Heart right ventricle (tissue), 16 donors: ENCODE measurements around the gene ATXN7L1. TPM values are rescaled to one million over a fixed set of nuclear protein-coding genes. Genes with fewer than 3 reads are reported as not detected.

Experiments
- ATAC-seq, 8 donors: fragments of 200-7000 bp; cut with Tn5 transposase; one replicate each; pipeline ENCODE4 v1.9.1; 2020; ENCODE audit warnings: mild to moderate bottlenecking in 8 of 8, moderate library complexity in 8 of 8, moderate number of reproducible peaks in 1 of 8
- DNase-seq, 2 donors: peaks; one replicate each; pipeline ENCODE4 v3.0.0-alpha.2; 2020
- H3K27ac ChIP-seq, 10 donors: fragments of 200-600 bp; sonication (generic) in 2 of 10; one replicate each; pipeline versions ENCODE4 v1.5.0 to v1.8.0; 2020 to 2022; ENCODE audit warnings: mild to moderate bottlenecking in 3 of 10
- H3K27me3 ChIP-seq, 7 donors: fragments of 200-600 bp; one replicate each; pipeline ENCODE4 v1.8.0; 2021 to 2022; ENCODE audit warnings: mild to moderate bottlenecking in 2 of 7
- H3K36me3 ChIP-seq, 9 donors: fragments of 200-600 bp; sonication (generic) in 1 of 9; one replicate each; pipeline versions ENCODE4 v1.5.0 to v1.8.0; 2020 to 2022; ENCODE audit warnings: mild to moderate bottlenecking in 2 of 9
- H3K4me1 ChIP-seq, 9 donors: fragments of 200-600 bp; sonication (generic) in 1 of 9; one replicate each; pipeline versions ENCODE4 v1.5.0 to v1.8.0; 2020 to 2022; ENCODE audit warnings: mild to moderate bottlenecking in 4 of 9
- H3K4me3 ChIP-seq, 10 donors: fragments of 200-600 bp; sonication (generic) in 2 of 10; one replicate each; pipeline versions ENCODE4 v1.5.0 to v1.8.0; 2020 to 2022; ENCODE audit warnings: mild to moderate bottlenecking in 7 of 10, moderate library complexity in 2 of 10
- H3K9me3 ChIP-seq, 11 donors: fragments of 200-600 bp in 10 of 11; sonication (generic) in 2 of 11; one replicate each; pipeline versions ENCODE4 v1.5.0 to v1.8.0; 2013 to 2022; ENCODE audit warnings: mild to moderate bottlenecking in 2 of 11, control low read depth in 1 of 11, moderate library complexity in 1 of 11
- WGBS, 2 donors: extraction: QIAGEN DNeasy Blood & Tissue Kit; methylation state at CpG; one replicate each; pipeline ENCODE4 v1.1.7; 2013; ENCODE audit warnings: inconsistent platforms in 1 of 2; 5-methylcytosine and 5-hydroxymethylcytosine counted together
- intact Hi-C, 10 donors: fragments of 100-400 bp; cut with DNase I; formaldehyde crosslinking; loops; one replicate each; pipeline versions ENCODE4 v1.11.1 to v1.14.2; 2022
- polyA plus RNA-seq, 2 donors: library from polyadenylated mRNA; stranded (reverse); fragments of 200-250 nt; gene quantifications; one replicate each; pipeline ENCODE4 v1.2.3, GENCODE V29; 2013
- total RNA-seq, 10 donors: library from RNA; stranded (reverse); fragmentation: NEBNext Ultra II Directional in 3 of 10; extraction: Animal tissue kit (Norgen Biotek cat#: 25700) in 3 of 10; gene quantifications; one replicate each; pipeline versions ENCODE4 v1.2.1 to v1.2.4, GENCODE V29; 2021 to 2023
- TF ChIP-seq, protein P1 (sequence below), 9 donors: fragments of 200-600 bp; sonication (generic) in 2 of 9; IDR thresholded peaks; one replicate each; pipeline versions ENCODE4 v1.5.0 to v1.8.0; 2021 to 2022; ENCODE audit warnings: antibody characterized with exemption in 9 of 9, mild to moderate bottlenecking in 5 of 9, moderate library complexity in 1 of 9
- donor health status: Arrhythmogenic right ventricular cardiomyopathy.
- donor health status: ischemic (EF 13 %, LVEDD 7.1; RV severe dilation, severe dysfunction).
- donor health status: healthy with polysubstance abuse.
- donor health status: DM: no; HTN: yes; CAD: no.
- donor health status: DM: no; HTN: no; CAD: no.
- donor health status: ischemic (EF 25% LVEDD 6.9; RV normal size, moderate dysfunction).
- donor health status: ischemic (EF 25% LVEDD 5.7; RV mildly dilated, moderate dysfunction).
- donor health status: healthy.
- donor health status: DM: yes; HTN: yes; CAD: no.
- donor health status: Ischemic cardiomyopathy.
- donor health status: ischemic (EF 35%, LVEDD 5.7; RV mildly dilated, moderate dysfunction).
- donor health status: nonischemic (EF 11% LVEDD 7.7; RV severe dilation, severe dysfunction).
- donor health status: DM: yes; HTN: yes; CAD: no.
- donor health status: PGD.
- donor health status: ischemic (EF 29% LVEDD 5.4; RV normal size, mild dysfunction).
- donor health status: nonischemic (EF 23%, LVEDD 6.1; RV moderate dilation, normal function).

The ATXN7L1 gene
- total and polyA plus RNA-seq, 12 donors: 1.7 to 7.2 (median 5.4) TPM

DNA sequence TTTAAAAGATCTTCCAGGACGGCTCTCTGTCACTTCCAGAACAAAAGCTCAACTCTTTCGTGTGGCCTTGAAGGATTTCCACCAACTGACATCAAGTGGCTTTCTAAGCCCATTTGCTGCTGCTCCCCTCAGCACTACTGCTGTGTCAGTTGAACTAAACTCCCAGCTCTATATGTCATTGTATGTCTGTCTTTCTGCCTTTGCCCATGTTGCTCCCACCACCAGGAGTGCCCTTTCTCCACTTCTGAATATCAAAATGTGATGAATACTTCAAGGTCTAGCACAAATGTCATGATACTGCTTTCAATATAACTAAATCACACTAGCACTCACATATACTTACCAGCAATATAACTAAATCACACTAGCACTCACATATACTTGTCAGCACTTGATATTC, 138.3 kb downstream of the ATXN7L1 start:
- peaks cover 0 to 4% (median 0%) of the 10 kb centered on the region in 9 donors for H3K4me1 ChIP-seq
- no peaks in the 10 kb centered on the region for H3K36me3 ChIP-seq
- intact Hi-C loops: no loop called here
- DNase-seq: no peak
- no peak overlapping the region for H3K27ac ChIP-seq
- TF ChIP-seq, protein P1, sequence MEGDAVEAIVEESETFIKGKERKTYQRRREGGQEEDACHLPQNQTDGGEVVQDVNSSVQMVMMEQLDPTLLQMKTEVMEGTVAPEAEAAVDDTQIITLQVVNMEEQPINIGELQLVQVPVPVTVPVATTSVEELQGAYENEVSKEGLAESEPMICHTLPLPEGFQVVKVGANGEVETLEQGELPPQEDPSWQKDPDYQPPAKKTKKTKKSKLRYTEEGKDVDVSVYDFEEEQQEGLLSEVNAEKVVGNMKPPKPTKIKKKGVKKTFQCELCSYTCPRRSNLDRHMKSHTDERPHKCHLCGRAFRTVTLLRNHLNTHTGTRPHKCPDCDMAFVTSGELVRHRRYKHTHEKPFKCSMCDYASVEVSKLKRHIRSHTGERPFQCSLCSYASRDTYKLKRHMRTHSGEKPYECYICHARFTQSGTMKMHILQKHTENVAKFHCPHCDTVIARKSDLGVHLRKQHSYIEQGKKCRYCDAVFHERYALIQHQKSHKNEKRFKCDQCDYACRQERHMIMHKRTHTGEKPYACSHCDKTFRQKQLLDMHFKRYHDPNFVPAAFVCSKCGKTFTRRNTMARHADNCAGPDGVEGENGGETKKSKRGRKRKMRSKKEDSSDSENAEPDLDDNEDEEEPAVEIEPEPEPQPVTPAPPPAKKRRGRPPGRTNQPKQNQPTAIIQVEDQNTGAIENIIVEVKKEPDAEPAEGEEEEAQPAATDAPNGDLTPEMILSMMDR (IDR thresholded peaks at IDR 0.05): no peak
- ATAC-seq: no peak
- no peaks in the 10 kb centered on the region for H3K27me3 ChIP-seq
- H3K9me3 ChIP-seq: no peaks in the 10 kb centered on the region
- WGBS, 2 donors: 97 to 99% methylated on average over 2 of the region's 2 CpGs
- no peak overlapping the region for H3K4me3 ChIP-seq

DNA sequence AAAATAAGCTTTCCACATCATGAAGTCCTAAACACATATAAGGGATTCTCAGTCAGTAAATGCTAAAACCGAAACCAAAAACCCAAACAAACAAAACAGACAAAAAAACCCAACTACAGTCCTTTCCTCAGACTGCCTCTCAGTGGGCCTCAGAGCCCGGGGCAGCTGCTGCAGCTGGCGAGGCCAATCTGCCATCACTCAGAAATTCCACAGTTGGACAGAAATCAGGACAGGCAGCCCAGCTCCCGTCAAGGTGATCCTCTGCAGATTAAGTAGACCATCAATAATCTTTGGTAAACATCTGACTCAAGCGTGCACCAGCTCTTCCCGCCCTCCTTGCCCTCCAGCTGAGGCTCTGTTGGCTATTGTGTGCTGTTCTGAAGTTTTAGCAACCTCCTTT, 142.2 kb downstream of the ATXN7L1 start:
- DNase-seq: no peak

DNA sequence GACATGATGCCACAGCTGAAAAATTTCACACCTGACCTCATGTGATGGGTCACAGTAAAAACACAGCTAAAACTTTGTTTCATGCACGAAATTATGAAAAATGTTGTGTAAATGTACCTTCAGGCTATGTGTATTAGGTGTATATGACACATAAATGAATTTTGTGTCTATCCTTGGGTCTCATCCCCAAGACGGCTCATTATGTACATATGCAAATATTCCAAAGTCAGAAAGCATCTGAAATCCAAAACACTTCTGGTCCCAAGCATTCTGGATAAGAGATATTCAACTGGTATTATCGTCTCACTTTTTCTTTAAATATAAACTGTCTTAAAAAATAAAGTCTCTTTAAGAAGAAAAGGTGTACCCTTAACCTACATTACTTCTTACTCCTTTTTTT, 145.4 kb downstream of the ATXN7L1 start:
- Histone ChIP-seq H3K27ac (no peak overlapping the region), H3K36me3 (peaks cover 0 to 3% (median 0%) of the 10 kb centered on the region in 9 donors), H3K27me3 (no peaks in the 10 kb centered on the region), H3K4me3 (no peak overlapping the region), H3K9me3 (no peaks in the 10 kb centered on the region), H3K4me1 (no peaks in the 10 kb centered on the region)
- TF ChIP-seq, protein P1 (IDR thresholded peaks at IDR 0.05): no peak
- 97 to 98% methylated on average over 3 of the region's 3 CpGs for WGBS, 2 donors
- intact Hi-C loops: no loop called here
- DNase-seq (no peak), ATAC-seq (no peak)

More for the DNA sequence above, 142.2 kb downstream of the ATXN7L1 start:
- no peak for ATAC-seq
- H3K4me3 ChIP-seq: no peak overlapping the region
- 81 to 83% methylated on average over 6 of the region's 6 CpGs for WGBS, 2 donors
- TF ChIP-seq, protein P1 (IDR thresholded peaks at IDR 0.05): no peak
- intact Hi-C loops: no loop called here
- no peak overlapping the region for H3K27ac ChIP-seq
- H3K9me3 ChIP-seq: no peaks in the 10 kb centered on the region
- H3K4me1 ChIP-seq: no peaks in the 10 kb centered on the region
- no peaks in the 10 kb centered on the region for H3K36me3 ChIP-seq
- H3K27me3 ChIP-seq: no peaks in the 10 kb centered on the region

DNA sequence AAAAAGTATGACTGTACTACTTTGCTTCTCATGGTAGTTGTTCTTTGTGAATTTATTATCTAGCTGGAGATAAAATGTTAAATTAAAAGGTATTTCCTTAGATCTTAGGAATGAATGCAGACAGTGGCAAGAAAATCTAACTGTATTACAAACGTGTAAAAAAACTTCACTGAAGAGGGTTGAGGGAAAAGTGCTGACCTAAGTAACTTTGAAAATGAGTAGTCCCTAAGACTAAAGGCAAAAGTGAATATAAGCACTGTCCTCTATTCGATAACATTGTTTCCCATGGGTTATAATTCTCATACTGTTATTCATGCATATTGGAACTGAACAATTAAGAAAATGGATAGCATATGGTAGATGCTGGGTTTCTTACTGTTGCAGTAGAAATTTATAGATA, 148.4 kb downstream of the ATXN7L1 start:
- intact Hi-C loops: no loop called here
- TF ChIP-seq, protein P1 (IDR thresholded peaks at IDR 0.05): no peak
- Histone ChIP-seq H3K4me3 (no peak overlapping the region), H3K27me3 (no peaks in the 10 kb centered on the region), H3K36me3 (peaks cover 0 to 6% (median 0%) of the 10 kb centered on the region in 9 donors), H3K9me3 (no peaks in the 10 kb centered on the region), H3K27ac (no peak overlapping the region), H3K4me1 (no peaks in the 10 kb centered on the region)
- DNase-seq: no peak
- 87% methylated on average over 2 of the region's 2 CpGs for WGBS, 2 donors
- no peak for ATAC-seq
